DND-41 (cell line): Measurements from ENCODE around the gene ZNF490.
"Not testable (repeated sequence)": the region's sequence is repeated elsewhere in the genome, so short reads cannot be mapped to it uniquely, and the experiment has no call there.

Source experiments
- ATAC-seq: fragments of 200-7000 bp; cut with Tn5 transposase; 3 replicates; pipeline ENCODE4 v1.9.1; 2021; ENCODE audit warnings: low read depth; ENCODE audit not compliant: insufficient read depth
- DNase-seq: peaks from one replicate; pipeline ENCODE4 v3.0.0-alpha.2; 2020
- H2AFZ ChIP-seq: 2 replicates; pipeline ENCODE4 v1.6.0; 2012; ENCODE audit warnings: low read depth, low read length
- H3K27ac ChIP-seq: 2 replicates; pipeline ENCODE4 v1.5.1; 2012; ENCODE audit warnings: low read length, inconsistent platforms
- H3K27me3 ChIP-seq: fragments of 200-600 bp; sonication (generic); 2 replicates; pipeline ENCODE4 v1.6.0; 2012; ENCODE audit warnings: low read length, mild to moderate bottlenecking, inconsistent platforms; ENCODE audit not compliant: insufficient read depth, poor library complexity
- H3K36me3 ChIP-seq: 2 replicates; pipeline ENCODE4 v1.5.1; 2012; ENCODE audit warnings: low read length, inconsistent platforms; ENCODE audit not compliant: insufficient read depth
- H3K4me1 ChIP-seq: 2 replicates; pipeline ENCODE4 v1.5.1; 2012; ENCODE audit warnings: mild to moderate bottlenecking, low read length; ENCODE audit not compliant: insufficient read depth
- H3K4me2 ChIP-seq: 2 replicates; pipeline ENCODE4 v1.6.0; 2012; ENCODE audit warnings: mild to moderate bottlenecking, moderate library complexity, low read length, inconsistent platforms; ENCODE audit not compliant: insufficient read depth
- H3K4me3 ChIP-seq, 2 experiments: fragments of 200-600 bp in 1 of 2; shearing (Covaris generic) in 1 of 2; 2 replicates each; pipeline ENCODE4 v1.5.1; 2012 to 2016; ENCODE audit warnings: inconsistent platforms in 2 of 2, low read length in 2 of 2, mild to moderate bottlenecking in 2 of 2, low read depth in 1 of 2, moderate library complexity in 1 of 2
- H3K79me2 ChIP-seq: 2 replicates; pipeline ENCODE4 v1.6.0; 2012; ENCODE audit warnings: low read length, inconsistent platforms; ENCODE audit not compliant: insufficient read depth
- H3K9ac ChIP-seq: 2 replicates; pipeline ENCODE4 v1.6.0; 2012; ENCODE audit warnings: low read depth, mild to moderate bottlenecking, inconsistent platforms, low read length, moderate library complexity
- H3K9me3 ChIP-seq: 2 replicates; pipeline ENCODE4 v1.5.1; 2012; ENCODE audit warnings: low read length, moderate library complexity, mild to moderate bottlenecking, inconsistent platforms; ENCODE audit not compliant: insufficient read depth, severe bottlenecking
- H4K20me1 ChIP-seq: 2 replicates; pipeline ENCODE4 v1.6.0; 2012; ENCODE audit warnings: low read length; ENCODE audit not compliant: insufficient read depth
- CTCF ChIP-seq: IDR thresholded peaks from 2 replicates; pipeline ENCODE4 v1.5.1; 2012; ENCODE audit warnings: borderline replicate concordance, low read length, moderate library complexity, mild to moderate bottlenecking; ENCODE audit not compliant: poor library complexity, severe bottlenecking; ENCODE audit errors: extremely low read depth
- EZH2 ChIP-seq: IDR thresholded peaks from 3 replicates; pipeline ENCODE4 v1.6.1; 2012; ENCODE audit warnings: borderline replicate concordance, low read depth, mild to moderate bottlenecking, moderate library complexity, low read length, inconsistent platforms; ENCODE audit not compliant: severe bottlenecking

The ZNF490 gene

GRCh38 chr19:12574036-12574435, 36.6 kb downstream of the ZNF490 start:
- no peak overlapping the region for H2AFZ ChIP-seq
- H3K4me2 ChIP-seq: no peak overlapping the region
- H3K79me2 ChIP-seq: no peaks in the 10 kb centered on the region
- H3K27ac ChIP-seq: no peak overlapping the region
- H3K4me3 ChIP-seq: no peak overlapping the region
- DNase-seq: no peak
- no peaks in the 10 kb centered on the region for H3K27me3 ChIP-seq
- TF ChIP-seq CTCF: no peak
- TF ChIP-seq EZH2: no peak
- H3K36me3 ChIP-seq: peaks cover 15% of the 10 kb centered on the region
- ATAC-seq: no peak
- H3K9me3 ChIP-seq: no peaks in the 10 kb centered on the region
- H3K9ac ChIP-seq: no peak overlapping the region
- H3K4me1 ChIP-seq: no peaks in the 10 kb centered on the region
- no peaks in the 10 kb centered on the region for H4K20me1 ChIP-seq

- H3K79me2 ChIP-seq: no peaks in the 10 kb centered on the region
- H3K4me2 ChIP-seq: no peak overlapping the region
- no peak overlapping the region for H3K4me3 ChIP-seq
- H3K9ac ChIP-seq: no peak overlapping the region
- TF ChIP-seq CTCF (no peak), EZH2 (no peak)
- no peaks in the 10 kb centered on the region for H3K9me3 ChIP-seq
- H2AFZ ChIP-seq: no peak overlapping the region
- no peaks in the 10 kb centered on the region for H3K27me3 ChIP-seq
- H3K4me1 ChIP-seq: peaks cover 8% of the 10 kb centered on the region
- no peaks in the 10 kb centered on the region for H3K36me3 ChIP-seq
- H4K20me1 ChIP-seq: no peaks in the 10 kb centered on the region
- no peak overlapping the region for H3K27ac ChIP-seq
- ATAC-seq (no peak), DNase-seq (no peak)
Observed at GRCh38 chr19:12567951-12568350, 42.7 kb downstream of the ZNF490 start.

DNA sequence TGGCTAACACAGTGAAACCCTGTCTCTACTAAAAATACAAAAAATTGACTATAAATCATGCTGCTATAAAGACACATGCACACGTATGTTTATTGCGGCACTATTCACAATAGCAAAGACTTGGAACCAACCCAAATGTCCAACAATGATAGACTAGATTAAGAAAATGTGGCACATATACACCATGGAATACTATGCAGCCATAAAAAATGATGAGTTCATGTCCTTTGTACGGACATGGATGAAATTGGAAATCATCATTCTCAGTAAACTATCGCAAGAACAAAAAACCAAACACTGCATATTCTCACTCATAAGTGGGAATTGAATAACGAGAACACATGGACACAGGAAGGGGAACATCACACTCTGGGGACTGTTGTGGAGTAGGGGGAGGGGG, 44.2 kb downstream of the ZNF490 start:
- not testable (repeated sequence) for H3K9me3 ChIP-seq, H3K79me2 ChIP-seq, H3K4me2 ChIP-seq, H3K27me3 ChIP-seq, H3K36me3 ChIP-seq, ATAC-seq, H4K20me1 ChIP-seq, H3K9ac ChIP-seq, H3K27ac ChIP-seq, H3K4me1 ChIP-seq, H3K4me3 ChIP-seq, DNase-seq, H2AFZ ChIP-seq

GRCh38 chr19:12564016-12564664, 46.5 kb downstream of the ZNF490 start:
- Histone ChIP-seq H3K4me3 (no peak overlapping the region), H3K9ac (no peak overlapping the region), H3K79me2 (no peaks in the 10 kb centered on the region), H3K27me3 (no peaks in the 10 kb centered on the region), H3K27ac (no peak overlapping the region), H3K9me3 (no peaks in the 10 kb centered on the region), H3K4me2 (peak overlapping the region; percentile 6; the same call in 1 of the 2 replicates), H2AFZ (peak overlapping the region; percentile 63), H4K20me1 (no peaks in the 10 kb centered on the region), H3K36me3 (no peaks in the 10 kb centered on the region), H3K4me1 (peaks cover 8% of the 10 kb centered on the region)
- peak; percentile 93 for ATAC-seq
- DNase-seq: peak; percentile 90
- TF ChIP-seq CTCF (peak; percentile 100), EZH2 (no peak)
